ENCODE results near the gene UPB1.
"Not testable (repeated sequence)": the region's sequence is repeated elsewhere in the genome, so short reads cannot be mapped to it uniquely, and the experiment has no call there.

Gene UPB1

GRCh38 chr22:24504956-24505736, 10.0 kb downstream of the UPB1 start:
- no peak for DNase-seq (ENCODE audit: low spot score)

GRCh38 chr22:24506802-24507438, 11.8 kb downstream of the UPB1 start:
- DNase-seq (ENCODE audit: low spot score), result no peak

- no peak for DNase-seq (ENCODE audit: low spot score)
Measured at GRCh38 chr22:24507716-24508115, 12.6 kb downstream of the UPB1 start.

- DNase-seq (ENCODE audit: low spot score), result peak; percentile 23
Measured at GRCh38 chr22:24510637-24511625, 15.8 kb downstream of the UPB1 start.

GRCh38 chr22:24512043-24512442, 16.9 kb downstream of the UPB1 start:
- no peak for DNase-seq (ENCODE audit: low spot score)

- DNase-seq (ENCODE audit: low spot score), result no peak
Measured at GRCh38 chr22:24513378-24514240, 18.5 kb downstream of the UPB1 start.

GRCh38 chr22:24514241-24515026, 19.3 kb downstream of the UPB1 start:
- DNase-seq (ENCODE audit: low spot score), result no peak

GRCh38 chr22:24515027-24515338, 19.9 kb downstream of the UPB1 start:
- no peak for DNase-seq (ENCODE audit: low spot score)

GRCh38 chr22:24516301-24516737, 21.2 kb downstream of the UPB1 start:
- no peak for DNase-seq (ENCODE audit: low spot score)

- no peak for DNase-seq (ENCODE audit: low spot score)
Measured at GRCh38 chr22:24517446-24517845, 22.3 kb downstream of the UPB1 start.

GRCh38 chr22:24518228-24518627, 23.1 kb downstream of the UPB1 start:
- no peak for DNase-seq (ENCODE audit: low spot score)

GRCh38 chr22:24518771-24519485, 23.8 kb downstream of the UPB1 start:
- no peak for DNase-seq (ENCODE audit: low spot score)

GRCh38 chr22:24519496-24519895, 24.4 kb downstream of the UPB1 start:
- no peak for DNase-seq (ENCODE audit: low spot score)

- peak; percentile 34 for DNase-seq (ENCODE audit: low spot score)
Measured at GRCh38 chr22:24521791-24522245, 26.7 kb downstream of the UPB1 start.

- no peak for DNase-seq (ENCODE audit: low spot score)
Measured at GRCh38 chr22:24523873-24524272, 28.7 kb downstream of the UPB1 start.

- peak; percentile 79 for DNase-seq (ENCODE audit: low spot score)
Measured at GRCh38 chr22:24525416-24526037, 30.4 kb downstream of the UPB1 start.

- no peak for DNase-seq (ENCODE audit: low spot score)
Measured at GRCh38 chr22:24526191-24526590, 31.1 kb downstream of the UPB1 start.

GRCh38 chr22:24529898-24530297, 34.8 kb downstream of the UPB1 start:
- no peak for DNase-seq (ENCODE audit: low spot score)

- not testable (repeated sequence) for DNase-seq (ENCODE audit: low spot score)
Measured at GRCh38 chr22:24530968-24531367, 35.8 kb downstream of the UPB1 start.

- DNase-seq (ENCODE audit: low spot score), result no peak
Measured at GRCh38 chr22:24532075-24532474, 36.9 kb downstream of the UPB1 start.
